ENCODE measurements around the gene TALDO1. TPM values are rescaled to one million over a fixed set of nuclear protein-coding genes. Genes with fewer than 3 reads are reported as not detected.

The TALDO1 gene
- total RNA-seq, 1 experiment from 2014 or later: 379 TPM

- TF ChIP-seq CTCF (IDR thresholded peaks at IDR 0.05; ENCODE audit: unreplicated experiment): no peak
- CTCF ChIA-PET: interaction anchor here (0.6 kb wide), 1 partner anchor 450 kb away, joined by 3 read pairs; no protein-coding TSS in a partner anchor
- DNase-seq: no peak
- no peaks in the 10 kb centered on the region for H3K9me3 Mint-ChIP-seq (ENCODE audit: low read depth, unreplicated experiment)
- no peak overlapping the region for H3K27ac Mint-ChIP-seq (ENCODE audit: unreplicated experiment)
- intact Hi-C loops (cut with micrococcal nuclease; ENCODE audit: unreplicated experiment): loop anchor here (10.0 kb wide), 1 partner anchor 169 kb away; no protein-coding TSS in a partner anchor
- H3K36me3 Mint-ChIP-seq (ENCODE audit: insufficient read depth, unreplicated experiment): peaks cover 73% of the 10 kb centered on the region
- H3K4me3 Mint-ChIP-seq (ENCODE audit: low read depth, unreplicated experiment): no peak overlapping the region
- no peaks in the 10 kb centered on the region for H3K27me3 Mint-ChIP-seq (ENCODE audit: unreplicated experiment)
- BruUV-seq (replicated peaks): no TSS peak
- no peaks in the 10 kb centered on the region for H3K4me1 Mint-ChIP-seq (ENCODE audit: low read depth, unreplicated experiment)
These were observed 23.1 kb upstream of the TALDO1 start for GRCh38 chr11:724049-724777.

- H3K9me3 Mint-ChIP-seq (ENCODE audit: low read depth, unreplicated experiment): no peaks in the 10 kb centered on the region
- no peak for DNase-seq
- H3K36me3 Mint-ChIP-seq (ENCODE audit: insufficient read depth, unreplicated experiment): peaks cover 75% of the 10 kb centered on the region
- intact Hi-C loops (cut with micrococcal nuclease; ENCODE audit: unreplicated experiment): loop anchor here (10.0 kb wide), 1 partner anchor 170 kb away; no protein-coding TSS in a partner anchor
- H3K27me3 Mint-ChIP-seq (ENCODE audit: unreplicated experiment): no peaks in the 10 kb centered on the region
- no peak overlapping the region for H3K27ac Mint-ChIP-seq (ENCODE audit: unreplicated experiment)
- TF ChIP-seq CTCF (IDR thresholded peaks at IDR 0.05; ENCODE audit: unreplicated experiment): no peak
- CTCF ChIA-PET: interaction anchor here (0.6 kb wide), 1 partner anchor 451 kb away, joined by 3 read pairs; no protein-coding TSS in a partner anchor
- H3K4me3 Mint-ChIP-seq (ENCODE audit: low read depth, unreplicated experiment): no peak overlapping the region
- BruUV-seq (replicated peaks): no TSS peak
- peaks cover 5% of the 10 kb centered on the region for H3K4me1 Mint-ChIP-seq (ENCODE audit: low read depth, unreplicated experiment)
These were observed 22.4 kb upstream of the TALDO1 start for GRCh38 chr11:724778-725386.

GRCh38 chr11:725624-726202 lies 21.6 kb upstream of the TALDO1 start:
- H3K4me3 Mint-ChIP-seq (ENCODE audit: low read depth, unreplicated experiment): no peak overlapping the region
- H3K27me3 Mint-ChIP-seq (ENCODE audit: unreplicated experiment): no peaks in the 10 kb centered on the region
- no peaks in the 10 kb centered on the region for H3K9me3 Mint-ChIP-seq (ENCODE audit: low read depth, unreplicated experiment)
- intact Hi-C loops (cut with micrococcal nuclease; ENCODE audit: unreplicated experiment): loop anchor here (10.0 kb wide), 1 partner anchor 171 kb away; no protein-coding TSS in a partner anchor
- no peak overlapping the region for H3K27ac Mint-ChIP-seq (ENCODE audit: unreplicated experiment)
- H3K4me1 Mint-ChIP-seq (ENCODE audit: low read depth, unreplicated experiment): peaks cover 8% of the 10 kb centered on the region
- no TSS peak for BruUV-seq (replicated peaks)
- no peak for DNase-seq
- no peak for TF ChIP-seq CTCF (IDR thresholded peaks at IDR 0.05; ENCODE audit: unreplicated experiment)
- H3K36me3 Mint-ChIP-seq (ENCODE audit: insufficient read depth, unreplicated experiment): peaks cover 70% of the 10 kb centered on the region
- CTCF ChIA-PET: interaction anchor here (0.9 kb wide), 1 partner anchor 13 kb away, joined by 5 read pairs; no protein-coding TSS in a partner anchor

- Mint-ChIP-seq H3K27me3 (ENCODE audit: unreplicated experiment) (no peaks in the 10 kb centered on the region), H3K36me3 (ENCODE audit: insufficient read depth, unreplicated experiment) (peaks cover 64% of the 10 kb centered on the region), H3K27ac (ENCODE audit: unreplicated experiment) (no peak overlapping the region), H3K9me3 (ENCODE audit: low read depth, unreplicated experiment) (no peaks in the 10 kb centered on the region), H3K4me1 (ENCODE audit: low read depth, unreplicated experiment) (peaks cover 8% of the 10 kb centered on the region), H3K4me3 (ENCODE audit: low read depth, unreplicated experiment) (no peak overlapping the region)
- TF ChIP-seq CTCF (IDR thresholded peaks at IDR 0.05; ENCODE audit: unreplicated experiment): no peak
- no peak for DNase-seq
- TSS peak; percentile 69 for BruUV-seq (replicated peaks)
- CTCF ChIA-PET: interaction anchor here (0.5 to 1.8 kb wide), 3 partner anchors 14 to 71 kb away, joined by 4 to 6 read pairs (median 5); no protein-coding TSS in a partner anchor
- intact Hi-C loops (cut with micrococcal nuclease; ENCODE audit: unreplicated experiment): loop anchor here (10.0 kb wide), 1 partner anchor 172 kb away; no protein-coding TSS in a partner anchor
These were observed 20.7 kb upstream of the TALDO1 start for GRCh38 chr11:726278-727220.
